Mammary epithelial cell (primary cell): ENCODE measurements around the gene FMO2.

Experiments used
- CTCF ChIP-seq, 2 donors: IDR thresholded peaks in 1 of 2; conservative IDR thresholded peaks in 1 of 2; 2 replicates each; pipeline ENCODE4 v1.5.1; 2011 to 2012; ENCODE audit warnings: inconsistent platforms in 2 of 2, low read length in 2 of 2, mild to moderate bottlenecking in 2 of 2, control low read depth in 1 of 2, low read depth in 1 of 2; ENCODE audit not compliant: insufficient read depth in 1 of 2; ENCODE audit errors: extremely low read depth in 1 of 2
- EZH2 ChIP-seq: IDR thresholded peaks from 2 replicates; pipeline ENCODE4 v1.6.1; 2012; ENCODE audit warnings: low read length, inconsistent platforms, borderline replicate concordance

- no peak for TF ChIP-seq CTCF (conservative IDR thresholded peaks at IDR 0.05 in 1 of 2, IDR thresholded peaks at IDR 0.05 in 1 of 2; ENCODE audit: extremely low read depth in 1 of 2, insufficient read depth in 1 of 2, low read depth in 1 of 2, low read length in 2 of 2)
- TF ChIP-seq EZH2: no peak
Observed at GRCh38 chr1:171155484-171155883, 29.6 kb upstream of the FMO2 start.
